AML-193 (cell line): ENCODE results near the gene SLIT3.

ENCODE experiments used
- DNase-seq, 2 experiments: peaks; one replicate each; lab custom pipeline; 2025; lab: John Stamatoyannopoulos, UW

The SLIT3 gene

GRCh38 chr5:169174923-169175322, 126.0 kb downstream of the SLIT3 start:
- DNase-seq = no peak

- DNase-seq = no peak
Observed at GRCh38 chr5:169173372-169173771, 127.6 kb downstream of the SLIT3 start.

GRCh38 chr5:169171515-169171914, 129.4 kb downstream of the SLIT3 start:
- no peak for DNase-seq

GRCh38 chr5:169169783-169170182, 131.2 kb downstream of the SLIT3 start:
- no peak for DNase-seq

- DNase-seq = no peak
Observed at GRCh38 chr5:169168280-169168679, 132.7 kb downstream of the SLIT3 start.

- DNase-seq = no peak
Observed at GRCh38 chr5:169166078-169166477, 134.9 kb downstream of the SLIT3 start.

GRCh38 chr5:169165052-169165451, 135.9 kb downstream of the SLIT3 start:
- no peak for DNase-seq

- no peak for DNase-seq
Observed at GRCh38 chr5:169164481-169164925, 136.4 kb downstream of the SLIT3 start.

- DNase-seq = no peak
Observed at GRCh38 chr5:169162407-169162806, 138.5 kb downstream of the SLIT3 start.

- DNase-seq = no peak
Observed at GRCh38 chr5:169161022-169161680, 139.8 kb downstream of the SLIT3 start.

- DNase-seq = no peak
Observed at GRCh38 chr5:169160405-169160901, 140.5 kb downstream of the SLIT3 start.

GRCh38 chr5:169158764-169159163, 142.2 kb downstream of the SLIT3 start:
- no peak for DNase-seq

GRCh38 chr5:169157064-169157463, 143.9 kb downstream of the SLIT3 start:
- no peak for DNase-seq

- no peak for DNase-seq
Observed at GRCh38 chr5:169154679-169155078, 146.3 kb downstream of the SLIT3 start.

GRCh38 chr5:169153405-169153804, 147.5 kb downstream of the SLIT3 start:
- DNase-seq = no peak

- DNase-seq = no peak
Observed at GRCh38 chr5:169152946-169153345, 148.0 kb downstream of the SLIT3 start.

- no peak for DNase-seq
Observed at GRCh38 chr5:169152453-169152852, 148.5 kb downstream of the SLIT3 start.

GRCh38 chr5:169151051-169151805, 149.7 kb downstream of the SLIT3 start:
- no peak for DNase-seq

GRCh38 chr5:169150108-169150507, 150.8 kb downstream of the SLIT3 start:
- DNase-seq = no peak

GRCh38 chr5:169149317-169149716, 151.6 kb downstream of the SLIT3 start:
- no peak for DNase-seq

GRCh38 chr5:169148138-169148740, 152.7 kb downstream of the SLIT3 start:
- no peak for DNase-seq

GRCh38 chr5:169147534-169147933, 153.4 kb downstream of the SLIT3 start:
- no peak for DNase-seq

GRCh38 chr5:169146158-169146557, 154.8 kb downstream of the SLIT3 start:
- no peak for DNase-seq
